Psoas muscle (tissue), 8 donors: ENCODE results near the gene CORO2B. TPM values are rescaled to one million over a fixed set of nuclear protein-coding genes. Genes with fewer than 3 reads are reported as not detected.

Experiments used
- ATAC-seq, 4 donors: fragments of 200-7000 bp; cut with Tn5 transposase; one replicate each; pipeline ENCODE4 v1.9.1; 2020; ENCODE audit warnings: moderate library complexity in 3 of 4, mild to moderate bottlenecking in 2 of 4
- DNase-seq, 2 donors: peaks; one replicate each; pipeline ENCODE4 v3.0.0-alpha.2; 2020
- H3K27ac ChIP-seq: fragments of 200-600 bp; one replicate; pipeline ENCODE4 v1.8.0; 2022
- H3K27me3 ChIP-seq, 3 donors: fragments of 200-600 bp in 1 of 3; one replicate each; pipeline versions ENCODE4 v1.6.1 to v1.8.0; 2013 to 2022; ENCODE audit warnings: low read length in 2 of 3, mild to moderate bottlenecking in 2 of 3, moderate library complexity in 1 of 3; ENCODE audit not compliant: insufficient read depth in 3 of 3
- H3K36me3 ChIP-seq, 2 donors: fragments of 200-600 bp in 1 of 2; one replicate each; pipeline versions ENCODE4 v1.6.1 to v1.8.0; 2013 to 2022; ENCODE audit warnings: low read depth in 1 of 2, mild to moderate bottlenecking in 1 of 2, moderate library complexity in 1 of 2; ENCODE audit not compliant: insufficient read depth in 1 of 2
- H3K4me1 ChIP-seq: fragments of 200-600 bp; one replicate; pipeline ENCODE4 v1.8.0; 2022
- H3K4me3 ChIP-seq: fragments of 200-600 bp; one replicate; pipeline ENCODE4 v1.8.0; 2022; ENCODE audit warnings: mild to moderate bottlenecking
- H3K9me3 ChIP-seq: fragments of 200-600 bp; one replicate; pipeline ENCODE4 v1.8.0; 2022
- CTCF ChIP-seq: fragments of 200-600 bp; IDR thresholded peaks from one replicate; pipeline ENCODE4 v1.8.0; 2022; ENCODE audit warnings: antibody characterized with exemption
- WGBS, 3 donors: extraction: QIAGEN DNeasy Blood & Tissue Kit; methylation state at CpG; one replicate each; pipeline versions ENCODE4 v1.1.6 to v1.1.7; 2013; 5-methylcytosine and 5-hydroxymethylcytosine counted together
- intact Hi-C, 2 donors: fragments of 100-400 bp; cut with DNase I; formaldehyde crosslinking; loops; one replicate each; pipeline versions ENCODE4 v1.11.0 to v1.14.2; 2022
- polyA plus RNA-seq, 3 donors: library from polyadenylated mRNA; stranded (reverse); fragments of 200-250 nt; gene quantifications; one replicate each; pipeline ENCODE4 v1.2.3, GENCODE V29; 2013
- total RNA-seq, 4 donors: library from RNA; stranded (reverse); fragmentation: NEBNext Ultra II Directional in 2 of 4; extraction: Animal tissue kit (Norgen Biotek cat#: 25700) in 2 of 4; gene quantifications; one replicate each; pipeline versions ENCODE4 v1.2.1 to v1.2.4, GENCODE V29; 2021 to 2023
- donor health status: healthy with polysubstance abuse.
- donor health status: DM: no; HTN: no; CAD: no; lungs with moderate emphysema.
- donor health status: Bipolar disorder and iron deficiency.
- donor health status: healthy.
- donor health status: DM: yes; HTN: yes; CAD: no.
- donor health status: DM: no; HTN: no; CAD: no.
- donor health status: DM: no; HTN: no; CAD: no.
- donor health status: DM: yes; HTN: yes; CAD: no.

CORO2B gene
- total and polyA plus RNA-seq, 7 donors = 1.1 to 3.2 (median 2.0) TPM

GRCh38 chr15:68726246-68726645, 147.5 kb downstream of the CORO2B start:
- Histone ChIP-seq H3K27ac (peak overlapping the region; percentile 60), H3K9me3 (no peaks in the 10 kb centered on the region), H3K4me3 (no peak overlapping the region), H3K36me3 (no peaks in the 10 kb centered on the region), H3K27me3 (no peaks in the 10 kb centered on the region), H3K4me1 (peaks cover 7% of the 10 kb centered on the region)
- 68 to 81% (median 74%) methylated on average over 9 of the region's 9 CpGs for WGBS, 3 donors
- intact Hi-C loops = loop anchor here in 1 of 2 donors (5.0 kb wide), 1 partner anchor 151 kb away; no protein-coding TSS in a partner anchor
- TF ChIP-seq CTCF = no peak
- DNase-seq (no peak), ATAC-seq (no peak)

GRCh38 chr15:68729789-68730411, 151.1 kb downstream of the CORO2B start:
- ATAC-seq (peak; percentile 50 to 74 (median 58)), DNase-seq (no peak)
- 13 to 21% (median 19%) methylated on average over 8 of the region's 8 CpGs for WGBS, 3 donors
- no peak for TF ChIP-seq CTCF
- H3K27me3 ChIP-seq = no peaks in the 10 kb centered on the region
- H3K4me1 ChIP-seq = peaks cover 7% of the 10 kb centered on the region
- no peaks in the 10 kb centered on the region for H3K9me3 ChIP-seq
- intact Hi-C loops = loop anchor here (2.0 to 5.0 kb wide), 3 partner anchors 91 to 147 kb away; partner anchors contain the start of gene ANP32A (in 1 of the 2)
- H3K27ac ChIP-seq = peak overlapping the region; percentile 46
- H3K4me3 ChIP-seq = no peak overlapping the region
- H3K36me3 ChIP-seq = no peaks in the 10 kb centered on the region

- H3K27ac ChIP-seq = peak overlapping the region; percentile 46
- WGBS, 3 donors = 42 to 53% (median 52%) methylated on average over 6 of the region's 6 CpGs
- H3K36me3 ChIP-seq = no peaks in the 10 kb centered on the region
- DNase-seq = peak in 1 of 2 donors; percentile 52
- peaks cover 7% of the 10 kb centered on the region for H3K4me1 ChIP-seq
- TF ChIP-seq CTCF = peak; percentile 53
- no peak overlapping the region for H3K4me3 ChIP-seq
- H3K27me3 ChIP-seq = no peaks in the 10 kb centered on the region
- no peaks in the 10 kb centered on the region for H3K9me3 ChIP-seq
- ATAC-seq = peak; percentile 44 to 70 (median 52)
- intact Hi-C loops = loop anchor here in 1 of 2 donors (2.0 kb wide), 2 partner anchors 90 to 144 kb away; partner anchors contain the start of gene ANP32A
Observed at GRCh38 chr15:68730471-68730919, 151.7 kb downstream of the CORO2B start.

- H3K9me3 ChIP-seq = no peaks in the 10 kb centered on the region
- no peak for TF ChIP-seq CTCF
- WGBS, 3 donors = 55 to 59% (median 56%) methylated on average over 15 of the region's 15 CpGs
- intact Hi-C loops = loop anchor here in 1 of 2 donors (2.0 kb wide), 2 partner anchors 90 to 144 kb away; partner anchors contain the start of gene ANP32A
- H3K36me3 ChIP-seq = no peaks in the 10 kb centered on the region
- peak in 3 of 4 donors; percentile 16 to 53 (median 19) for ATAC-seq
- H3K27ac ChIP-seq = peak overlapping the region; percentile 46
- no peaks in the 10 kb centered on the region for H3K27me3 ChIP-seq
- H3K4me1 ChIP-seq = peaks cover 7% of the 10 kb centered on the region
- DNase-seq = peak in 1 of 2 donors; percentile 53
- no peak overlapping the region for H3K4me3 ChIP-seq
Observed at GRCh38 chr15:68730976-68731897, 152.4 kb downstream of the CORO2B start.
